SK-N-SH (cell line): ENCODE measurements around the gene TMEM209. TPM values are rescaled to one million over a fixed set of nuclear protein-coding genes. Genes with fewer than 3 reads are reported as not detected.

Experiments used
- CTCF ChIA-PET: fragments of 300-600, 350-600 bp; formaldehyde crosslinking; extraction: SDS; loops from one replicate; lab custom pipeline; 2021; lab: Yijun Ruan, JAX
- POLR2A ChIA-PET: fragments of 350-600 bp; sonication (Branson Sonifier 250); formaldehyde crosslinking; extraction: SDS; loops from one replicate; lab custom pipeline; 2020; ENCODE audit warnings: antibody characterized with exemption, inconsistent platforms; lab: Yijun Ruan, JAX
- DNase-seq: peaks from one replicate; pipeline ENCODE4 v3.0.0; 2012
- H2AFZ ChIP-seq: fragments of 200-600 bp; sonication (generic); 2 replicates; pipeline ENCODE4 v1.8.1; 2016; ENCODE audit warnings: antibody characterized with exemption, mild to moderate bottlenecking, low read depth
- H3F3A ChIP-seq: fragments of 200-600 bp; sonication (generic); replicated peaks from 2 replicates; pipeline ENCODE3; 2016; ENCODE audit warnings: antibody characterized with exemption, mild to moderate bottlenecking; ENCODE audit not compliant: insufficient read depth
- H3K27ac ChIP-seq, 2 experiments: fragments of 200-500 bp in 1 of 2; fragments of 200-600 bp in 1 of 2; sonication (Bioruptor generic) in 1 of 2; sonication (generic), shearing (Covaris generic) in 1 of 2; 2 replicates each; pipeline versions ENCODE4 v1.5.1 to v1.6.1; 2014 to 2016; ENCODE audit warnings: low read depth in 2 of 2, inconsistent platforms in 1 of 2, low read length in 1 of 2, mild to moderate bottlenecking in 1 of 2, mixed read lengths in 1 of 2
- H3K27me3 ChIP-seq: fragments of 200-600 bp; sonication (generic), shearing (Covaris generic); 2 replicates; pipeline ENCODE4 v1.6.1; 2016; ENCODE audit warnings: mixed run types; ENCODE audit not compliant: insufficient read depth
- H3K36me3 ChIP-seq, 2 experiments: fragments of 200-500 bp in 1 of 2; fragments of 200-600 bp in 1 of 2; sonication (Bioruptor generic) in 1 of 2; sonication (generic) in 1 of 2; replicated peaks in 1 of 2; 2 replicates each; pipeline versions ENCODE3 to v1.5.1; 2014 to 2016; ENCODE audit warnings: low read length in 1 of 2, mild to moderate bottlenecking in 1 of 2; ENCODE audit not compliant: insufficient read depth in 2 of 2, control insufficient read depth in 1 of 2
- H3K4me1 ChIP-seq, 2 experiments: fragments of 200-500 bp in 1 of 2; fragments of 200-600 bp in 1 of 2; sonication (Bioruptor generic) in 1 of 2; sonication (generic), shearing (Covaris generic) in 1 of 2; 2 replicates each; pipeline versions ENCODE4 v1.5.1 to v1.6.1; 2014 to 2016; ENCODE audit warnings: low read depth in 1 of 2, low read length in 1 of 2, mixed run types in 1 of 2; ENCODE audit not compliant: insufficient read depth in 2 of 2, control insufficient read depth in 1 of 2
- H3K4me2 ChIP-seq: fragments of 200-600 bp; sonication (generic), shearing (Covaris generic); 2 replicates; pipeline ENCODE4 v1.6.1; 2017; ENCODE audit warnings: mixed run types
- H3K4me3 ChIP-seq, 2 experiments: fragments of 200-500 bp in 1 of 2; fragments of 200-600 bp in 1 of 2; sonication (Bioruptor generic) in 1 of 2; sonication (generic), shearing (Covaris generic) in 1 of 2; 2 replicates each; pipeline versions ENCODE4 v1.5.1 to v1.8.1; 2014 to 2016; ENCODE audit warnings: low read depth in 2 of 2, inconsistent platforms in 1 of 2, low read length in 1 of 2, mild to moderate bottlenecking in 1 of 2, mixed read lengths in 1 of 2, moderate library complexity in 1 of 2
- H3K79me2 ChIP-seq: fragments of 200-600 bp; sonication (generic); 2 replicates; pipeline ENCODE4 v1.8.1; 2017; ENCODE audit warnings: mild to moderate bottlenecking; ENCODE audit not compliant: insufficient read depth
- H3K9ac ChIP-seq: fragments of 200-600 bp; sonication (generic); 2 replicates; pipeline ENCODE4 v1.6.1; 2017; ENCODE audit warnings: mixed run types
- H3K9me2 ChIP-seq: fragments of 200-600 bp; sonication (generic); 2 replicates; pipeline ENCODE4 v1.6.1; 2017; ENCODE audit warnings: mixed run types
- H3K9me3 ChIP-seq: fragments of 200-600 bp; sonication (generic); 2 replicates; pipeline ENCODE4 v1.6.1; 2017; ENCODE audit warnings: mixed run types, mild to moderate bottlenecking, moderate library complexity
- H4K20me1 ChIP-seq: fragments of 200-600 bp; sonication (generic); 2 replicates; pipeline ENCODE4 v1.6.1; 2017; ENCODE audit warnings: mild to moderate bottlenecking, mixed run types; ENCODE audit not compliant: insufficient read depth
- FOXJ3 ChIP-seq: sonication (generic); formaldehyde crosslinking; IDR thresholded peaks from 2 replicates; pipeline ENCODE4 v1.5.1; 2020; ENCODE audit warnings: mild to moderate bottlenecking, missing genetic modification reagents
- FOXM1 ChIP-seq: IDR thresholded peaks from 2 replicates; pipeline ENCODE4 v1.4.0; 2012; ENCODE audit warnings: low read depth, mild to moderate bottlenecking
- GATA2 ChIP-seq: sonication (generic); formaldehyde crosslinking; IDR thresholded peaks from 2 replicates; pipeline ENCODE4 v1.5.0; 2020; ENCODE audit warnings: mild to moderate bottlenecking, missing genetic modification reagents
- MAX ChIP-seq: IDR thresholded peaks from 2 replicates; pipeline ENCODE4 v1.4.0; 2012; ENCODE audit warnings: low read depth
- NFIC ChIP-seq: IDR thresholded peaks from 2 replicates; pipeline ENCODE4 v1.4.0; 2012; ENCODE audit warnings: borderline replicate concordance
- POLR2AphosphoS5 ChIP-seq: IDR thresholded peaks from 2 replicates; pipeline ENCODE4 v1.6.1; 2012; ENCODE audit warnings: low read depth, low read length
- REST ChIP-seq: IDR thresholded peaks from 2 replicates; pipeline ENCODE4 v1.6.1; 2012; ENCODE audit warnings: mild to moderate bottlenecking, low read depth, low read length, moderate library complexity
- RFX5 ChIP-seq: IDR thresholded peaks from 2 replicates; pipeline ENCODE4 v1.6.1; 2012; ENCODE audit warnings: mild to moderate bottlenecking, improper control_type of control experiment, low read length
- SIN3A ChIP-seq: IDR thresholded peaks from 2 replicates; pipeline ENCODE4 v1.6.1; 2012; ENCODE audit warnings: low read depth, mild to moderate bottlenecking, low read length, moderate library complexity, borderline replicate concordance
- SMC3 ChIP-seq: IDR thresholded peaks from 2 replicates; pipeline ENCODE4 v1.6.1; 2012; ENCODE audit warnings: low read depth, low read length, improper control_type of control experiment
- TAF1 ChIP-seq: IDR thresholded peaks from 2 replicates; pipeline ENCODE4 v1.6.1; 2012; ENCODE audit warnings: low read depth, mild to moderate bottlenecking, low read length, moderate library complexity, borderline replicate concordance
- USF2 ChIP-seq: fragments of 150-350 bp; IDR thresholded peaks from 2 replicates; pipeline ENCODE4 v1.6.1; 2017; ENCODE audit warnings: antibody characterized with exemption, low read length, low read depth, borderline replicate concordance
- YY1 ChIP-seq: IDR thresholded peaks from 2 replicates; pipeline ENCODE4 v1.4.0; 2012; ENCODE audit warnings: low read depth, mild to moderate bottlenecking
- WGBS: methylation state at CpG from one replicate; pipeline ENCODE4 v1.1.6; 2017; ENCODE audit warnings: low lambda C conversion rate; 5-methylcytosine and 5-hydroxymethylcytosine counted together
- polyA plus RNA-seq, 3 experiments: library from polyadenylated mRNA; depleted of rRNA; stranded (reverse); fragments of >200 nt; gene quantifications; 2 replicates each; pipeline ENCODE4 v1.2.3, GENCODE V29; 2012

The TMEM209 gene
- polyA plus RNA-seq, 1 of the 3 experiments (the other 2 are of a cell fraction), result 14.9 TPM

GRCh38 chr7:130180571-130181262, 24.5 kb downstream of the TMEM209 start:
- Histone ChIP-seq H3K4me1 (no peaks in the 10 kb centered on the region), H3K79me2 (no peaks in the 10 kb centered on the region), H3K27ac (no peak overlapping the region), H3K4me3 (no peak overlapping the region), H3K4me2 (no peak overlapping the region), H3K9me2 (no peaks in the 10 kb centered on the region), H3K27me3 (no peaks in the 10 kb centered on the region), H2AFZ (no peak overlapping the region), H3K36me3 (peaks cover 43 to 54% of the 10 kb centered on the region in 2 experiments), H4K20me1 (no peaks in the 10 kb centered on the region), H3K9ac (no peak overlapping the region), H3K9me3 (no peaks in the 10 kb centered on the region), H3F3A (no peaks in the 10 kb centered on the region)
- TF ChIP-seq POLR2AphosphoS5, result no peak
- TF ChIP-seq SIN3A, result no peak
- no peak for TF ChIP-seq USF2
- TF ChIP-seq SMC3, result no peak
- TF ChIP-seq TAF1, result no peak
- no peak for TF ChIP-seq RFX5
- TF ChIP-seq FOXJ3 (CRISPR knock-in tag), result no peak
- no peak for TF ChIP-seq YY1
- TF ChIP-seq MAX, result no peak
- no peak for TF ChIP-seq NFIC
- TF ChIP-seq GATA2 (CRISPR knock-in tag), result no peak
- TF ChIP-seq REST, result no peak
- no peak for TF ChIP-seq FOXM1
- CTCF ChIA-PET, result interaction anchor here (0.8 to 1.3 kb wide), 3 partner anchors 15 to 24 kb away, joined by 3 read pairs; no protein-coding TSS in a partner anchor
- POLR2A ChIA-PET, result no interaction called here
- no peak for DNase-seq
- WGBS, result 95% methylated on average over 9 of the region's 9 CpGs
